Activated T-helper 2 cell treated with anti-CD3 and anti-CD28 coated beads, Interferon-gamma antibody, Interleukin-2, Interleukin-4, amounts not matched to agents 10 μg/mL and 5 μg/mL and 100 μg/mL, durations not matched to agents 14 hours and 24 hours and 36 hours (primary cell): Measurements from ENCODE around the gene COL6A2. TPM values are rescaled to one million over a fixed set of nuclear protein-coding genes. Genes with fewer than 3 reads are reported as not detected.
A peak's percentile ranks its signal among the peaks of the same experiment; 100 is the strongest.
"Not testable (repeated sequence)": the region's sequence is repeated elsewhere in the genome, so short reads cannot be mapped to it uniquely, and the experiment has no call there.

Source experiments
- DNase-seq: peaks from one replicate; pipeline ENCODE4 v3.0.0; 2021; ENCODE audit warnings: low spot score
- H3K27ac Mint-ChIP-seq: one replicate; pipeline ENCODE4 v1.8.0; 2021; ENCODE audit warnings: mixed read lengths
- H3K27me3 Mint-ChIP-seq: one replicate; pipeline ENCODE4 v1.8.0; 2021; ENCODE audit warnings: low read depth, mixed read lengths
- H3K36me3 Mint-ChIP-seq: one replicate; pipeline ENCODE4 v1.8.0; 2021; ENCODE audit warnings: low read depth, mixed read lengths
- H3K4me1 Mint-ChIP-seq: one replicate; pipeline ENCODE4 v1.8.0; 2021; ENCODE audit warnings: low read depth, mixed read lengths
- H3K4me3 Mint-ChIP-seq: one replicate; pipeline ENCODE4 v1.8.0; 2021; ENCODE audit warnings: low read depth, mild to moderate bottlenecking, moderate library complexity, mixed read lengths
- H3K9me3 Mint-ChIP-seq: one replicate; pipeline ENCODE4 v1.8.0; 2021; ENCODE audit warnings: mixed read lengths
- intact Hi-C: fragments of 100-400 bp; cut with micrococcal nuclease; formaldehyde crosslinking; loops from one replicate; pipeline ENCODE4 v1.15.1; 2023
- total RNA-seq: library from RNA; stranded (reverse); gene quantifications from 2 replicates; pipeline ENCODE4 v1.2.3, GENCODE V29; 2022

Gene COL6A2
- total RNA-seq, 1 donor from 2014 or later, result 2.2 TPM

DNA sequence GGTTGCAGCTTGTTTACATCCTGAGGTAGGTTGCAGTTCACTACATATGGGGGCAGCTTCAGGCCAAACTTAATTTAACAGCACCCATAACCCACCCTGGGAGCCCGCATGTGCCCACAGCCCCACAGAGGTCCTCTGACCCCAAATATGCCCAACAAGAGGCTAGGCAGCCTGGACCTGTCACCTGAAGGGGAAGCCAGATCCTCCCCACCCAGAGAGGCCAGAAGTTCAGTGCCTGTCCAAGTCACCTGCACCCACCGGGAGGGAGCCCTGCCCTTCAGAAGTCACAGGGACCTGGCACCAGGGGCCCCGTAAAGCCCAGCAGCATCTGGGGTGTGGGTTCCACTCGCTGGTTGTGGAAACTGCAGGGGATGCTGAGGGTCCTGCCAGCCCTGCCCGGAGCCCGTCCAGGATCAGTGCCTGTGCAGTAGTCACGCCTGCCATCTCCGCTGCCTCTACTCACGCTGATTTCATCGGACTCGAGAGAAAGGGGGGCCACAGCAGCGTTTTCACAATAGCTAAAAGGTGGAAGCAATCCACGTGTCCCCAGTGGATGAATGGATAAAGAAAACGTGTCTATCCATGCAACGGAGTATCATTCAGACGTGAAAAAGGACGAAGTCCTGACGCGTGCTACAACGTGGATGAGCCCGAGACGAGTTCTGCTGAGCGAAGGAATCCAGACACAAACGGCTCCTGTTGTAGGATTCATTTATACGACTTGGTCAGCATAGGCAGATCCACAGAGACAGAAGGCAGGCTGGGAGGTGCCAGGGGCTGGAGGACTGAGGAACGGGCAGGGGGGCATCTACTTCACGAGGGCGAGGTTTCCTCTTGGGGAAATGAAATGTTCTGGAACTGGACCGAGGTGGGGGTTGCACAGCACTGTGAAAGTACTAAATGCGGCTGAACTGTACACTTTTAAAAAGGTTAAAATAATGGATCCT is 33.9 kb upstream of the COL6A2 start:
- no peak overlapping the region for H3K27ac Mint-ChIP-seq
- no peaks in the 10 kb centered on the region for H3K36me3 Mint-ChIP-seq
- DNase-seq, result peak; percentile 7
- peaks cover 11% of the 10 kb centered on the region for H3K9me3 Mint-ChIP-seq
- peaks cover 5% of the 10 kb centered on the region for H3K27me3 Mint-ChIP-seq
- no peak overlapping the region for H3K4me3 Mint-ChIP-seq
- intact Hi-C loops, result no loop called here
- H3K4me1 Mint-ChIP-seq, result peaks cover 14% of the 10 kb centered on the region

DNA sequence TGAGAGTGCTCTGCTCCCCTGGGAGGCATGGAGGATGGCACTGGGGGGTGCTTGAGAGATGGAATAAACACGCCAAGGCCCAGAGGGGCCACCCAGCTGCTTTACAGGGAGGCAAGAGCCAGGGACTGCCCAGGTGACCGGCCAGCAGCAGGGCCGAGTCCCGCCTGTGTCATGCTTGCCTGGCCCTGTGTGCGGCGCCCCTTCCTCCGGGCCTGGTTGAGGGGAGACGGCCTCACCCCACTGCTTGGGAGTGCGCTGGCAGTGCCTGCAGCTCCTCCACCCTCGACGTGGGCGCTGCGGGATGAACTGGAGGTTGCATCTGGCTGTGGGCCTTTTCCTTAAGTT is 33.1 kb upstream of the COL6A2 start:
- intact Hi-C loops, result no loop called here
- peaks cover 5% of the 10 kb centered on the region for H3K27me3 Mint-ChIP-seq
- H3K4me1 Mint-ChIP-seq, result peaks cover 14% of the 10 kb centered on the region
- DNase-seq, result peak; percentile 3
- no peaks in the 10 kb centered on the region for H3K36me3 Mint-ChIP-seq
- H3K9me3 Mint-ChIP-seq, result peaks cover 15% of the 10 kb centered on the region
- no peak overlapping the region for H3K4me3 Mint-ChIP-seq
- H3K27ac Mint-ChIP-seq, result no peak overlapping the region

DNA sequence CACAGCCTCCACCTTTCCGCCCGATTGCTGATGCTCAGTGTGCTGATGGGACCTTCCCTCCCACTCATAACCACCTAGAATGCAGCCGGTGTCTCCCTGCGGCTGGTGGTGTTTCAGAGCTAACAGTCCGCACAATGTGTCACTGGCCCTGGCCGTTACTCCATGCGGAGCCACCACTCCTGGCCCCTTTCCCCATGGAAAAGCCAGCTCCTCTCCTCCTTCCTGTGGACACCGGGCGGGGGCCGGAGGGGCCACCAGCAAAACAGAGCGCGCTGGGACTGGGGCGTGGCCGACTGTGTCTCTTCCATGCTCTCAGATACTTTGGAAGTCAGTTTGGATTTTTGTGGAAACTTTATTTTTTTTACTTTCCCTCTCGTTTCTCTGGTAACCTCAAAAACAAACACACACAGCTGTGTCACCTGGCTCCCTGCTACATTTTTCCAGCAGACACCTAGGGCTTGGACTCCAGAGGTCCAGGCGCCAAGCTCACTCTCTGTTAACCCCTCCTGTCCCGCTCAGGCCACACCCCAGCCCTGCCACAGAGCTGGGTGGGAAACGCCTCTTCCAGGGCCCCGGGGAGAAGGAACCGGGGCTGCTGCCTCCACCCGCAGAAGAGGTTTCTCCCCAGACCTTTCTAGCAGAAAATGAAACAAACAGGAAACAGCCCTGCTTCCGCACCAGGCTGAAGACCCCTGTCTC is 32.5 kb upstream of the COL6A2 start:
- DNase-seq, result peak; percentile 3
- Mint-ChIP-seq H3K4me3 (no peak overlapping the region), H3K36me3 (no peaks in the 10 kb centered on the region), H3K9me3 (peaks cover 15% of the 10 kb centered on the region), H3K4me1 (peaks cover 14% of the 10 kb centered on the region), H3K27me3 (peaks cover 5% of the 10 kb centered on the region), H3K27ac (no peak overlapping the region)
- intact Hi-C loops, result no loop called here

DNA sequence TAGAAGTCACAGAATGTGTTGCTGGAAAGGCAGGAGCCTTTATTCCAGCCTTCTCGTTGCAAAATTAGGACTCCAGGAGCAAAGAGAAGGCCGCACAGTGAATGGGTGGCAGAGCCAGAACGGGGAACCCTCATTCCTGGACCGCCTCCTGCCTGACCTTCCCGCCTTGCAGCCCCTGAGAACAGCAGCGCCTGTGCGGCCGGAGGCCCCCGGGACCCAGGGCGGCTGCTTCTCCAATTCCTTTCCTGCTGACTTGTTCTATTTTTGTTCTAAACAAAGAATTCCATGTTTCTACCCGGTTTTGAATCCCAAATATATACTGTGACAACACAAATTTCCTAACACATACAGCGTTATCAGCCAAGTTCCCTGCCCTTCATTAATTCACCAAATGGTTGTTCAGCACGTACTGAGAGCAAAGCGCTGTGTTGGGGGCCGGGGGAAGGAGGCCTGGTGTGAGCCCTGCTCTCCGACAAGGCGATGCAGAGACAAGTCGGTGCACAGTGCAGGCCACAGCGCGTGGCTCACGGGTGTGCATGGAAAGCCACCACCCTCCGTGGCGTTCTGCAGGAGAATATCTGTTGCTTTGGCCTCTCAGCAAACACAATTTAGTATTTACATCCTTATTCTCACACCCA is 31.9 kb upstream of the COL6A2 start:
- peak; percentile 6 for DNase-seq
- H3K4me3 Mint-ChIP-seq, result no peak overlapping the region
- H3K9me3 Mint-ChIP-seq, result peaks cover 15% of the 10 kb centered on the region
- H3K27ac Mint-ChIP-seq, result no peak overlapping the region
- H3K27me3 Mint-ChIP-seq, result peaks cover 5% of the 10 kb centered on the region
- no peaks in the 10 kb centered on the region for H3K36me3 Mint-ChIP-seq
- H3K4me1 Mint-ChIP-seq, result peaks cover 10% of the 10 kb centered on the region
- intact Hi-C loops, result no loop called here

GRCh38 chr21:46066591-46067331 is 31.2 kb upstream of the COL6A2 start:
- H3K36me3 Mint-ChIP-seq, result no peaks in the 10 kb centered on the region

GRCh38 chr21:46067505-46068201 is 30.3 kb upstream of the COL6A2 start:
- Mint-ChIP-seq H3K27ac (no peak overlapping the region), H3K9me3 (peaks cover 15% of the 10 kb centered on the region), H3K4me3 (no peak overlapping the region), H3K27me3 (peaks cover 5% of the 10 kb centered on the region), H3K4me1 (peaks cover 4% of the 10 kb centered on the region), H3K36me3 (no peaks in the 10 kb centered on the region)
- peak; percentile 6 for DNase-seq
- intact Hi-C loops, result no loop called here

More at GRCh38 chr21:46066591-46067331, 31.2 kb upstream of the COL6A2 start:
- intact Hi-C loops, result no loop called here
- Mint-ChIP-seq H3K27ac (no peak overlapping the region), H3K27me3 (peaks cover 5% of the 10 kb centered on the region), H3K9me3 (peaks cover 15% of the 10 kb centered on the region), H3K4me1 (peaks cover 6% of the 10 kb centered on the region), H3K4me3 (no peak overlapping the region)
- DNase-seq, result peak; percentile 2

GRCh38 chr21:46068516-46069079 is 29.3 kb upstream of the COL6A2 start:
- H3K4me3 Mint-ChIP-seq, result no peak overlapping the region
- H3K9me3 Mint-ChIP-seq, result peaks cover 15% of the 10 kb centered on the region
- intact Hi-C loops, result no loop called here

GRCh38 chr21:46069166-46069565 is 28.7 kb upstream of the COL6A2 start:
- Mint-ChIP-seq H3K36me3 (no peaks in the 10 kb centered on the region), H3K9me3 (peaks cover 15% of the 10 kb centered on the region), H3K4me3 (no peak overlapping the region), H3K27me3 (peaks cover 9% of the 10 kb centered on the region), H3K4me1 (peaks cover 4% of the 10 kb centered on the region), H3K27ac (no peak overlapping the region)
- intact Hi-C loops, result no loop called here
- no peak for DNase-seq

More at GRCh38 chr21:46068516-46069079, 29.3 kb upstream of the COL6A2 start:
- peaks cover 4% of the 10 kb centered on the region for H3K4me1 Mint-ChIP-seq
- peak; percentile 1 for DNase-seq
- no peaks in the 10 kb centered on the region for H3K36me3 Mint-ChIP-seq
- peaks cover 7% of the 10 kb centered on the region for H3K27me3 Mint-ChIP-seq
- no peak overlapping the region for H3K27ac Mint-ChIP-seq

DNA sequence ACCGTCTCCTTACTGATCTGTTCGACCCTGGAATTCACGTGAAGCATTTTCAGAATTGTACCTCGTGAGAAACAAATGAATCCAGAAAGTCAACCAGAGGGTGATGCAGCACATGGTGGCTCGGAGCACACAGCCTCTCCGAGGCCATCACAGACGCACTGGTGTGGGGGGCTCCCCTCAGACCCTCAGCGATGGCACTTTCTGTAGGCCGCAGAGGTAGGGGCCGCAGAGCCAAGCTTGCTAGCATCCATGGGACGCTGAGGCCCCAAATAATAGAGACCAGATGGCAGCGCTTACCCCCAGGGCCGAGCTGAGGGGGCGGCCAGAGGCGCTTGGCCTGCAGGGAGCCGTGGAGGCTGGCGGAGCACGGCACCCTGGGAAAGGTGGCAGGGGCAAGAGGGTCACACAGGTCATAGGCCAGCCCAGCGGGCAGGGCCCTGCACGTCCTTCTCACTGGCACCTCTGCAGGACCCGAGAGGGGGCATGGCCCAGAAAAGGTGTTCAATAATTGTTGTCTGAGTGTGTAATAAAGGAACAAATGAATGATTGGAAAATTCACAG is 28.1 kb upstream of the COL6A2 start:
- no peak overlapping the region for H3K27ac Mint-ChIP-seq
- DNase-seq, result peak; percentile 0
- H3K9me3 Mint-ChIP-seq, result peaks cover 15% of the 10 kb centered on the region
- H3K4me3 Mint-ChIP-seq, result no peak overlapping the region
- H3K4me1 Mint-ChIP-seq, result peaks cover 4% of the 10 kb centered on the region
- H3K27me3 Mint-ChIP-seq, result peaks cover 6% of the 10 kb centered on the region
- intact Hi-C loops, result no loop called here
- no peaks in the 10 kb centered on the region for H3K36me3 Mint-ChIP-seq

DNA sequence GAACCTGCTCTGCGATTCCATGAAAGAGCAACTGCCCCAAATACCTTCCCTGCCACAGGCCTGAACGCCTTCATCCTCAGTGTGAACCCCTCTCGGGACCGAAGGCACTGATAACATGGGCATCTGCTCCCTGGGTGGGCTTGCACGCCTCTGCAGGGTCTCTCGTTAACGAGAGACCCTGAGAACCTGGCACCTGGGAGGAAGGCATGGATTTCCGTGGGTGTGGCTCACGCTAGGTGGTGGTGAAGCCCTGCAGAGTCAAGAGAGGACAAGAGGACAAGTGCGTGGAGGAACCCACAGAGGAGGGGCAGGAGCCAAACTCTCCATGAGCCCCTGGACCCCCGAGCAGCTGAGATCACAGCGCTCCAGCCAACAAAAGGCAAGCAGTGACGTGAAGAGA is 26.8 kb upstream of the COL6A2 start:
- intact Hi-C loops, result no loop called here
- Mint-ChIP-seq H3K4me3 (no peak overlapping the region), H3K9me3 (peaks cover 15% of the 10 kb centered on the region), H3K27ac (no peak overlapping the region), H3K27me3 (peaks cover 13% of the 10 kb centered on the region), H3K4me1 (peaks cover under 1% of the 10 kb centered on the region), H3K36me3 (no peaks in the 10 kb centered on the region)
- DNase-seq, result no peak

GRCh38 chr21:46076724-46077123 is 21.2 kb upstream of the COL6A2 start:
- H3K4me1 Mint-ChIP-seq, H3K27ac Mint-ChIP-seq, H3K4me3 Mint-ChIP-seq, H3K9me3 Mint-ChIP-seq, intact Hi-C loops, H3K36me3 Mint-ChIP-seq, DNase-seq: not testable (repeated sequence)
- H3K27me3 Mint-ChIP-seq, result peaks cover 12% of the 10 kb centered on the region
